Calu3 (cell line): Measurements from ENCODE around the gene FBXO27. TPM values are rescaled to one million over a fixed set of nuclear protein-coding genes. Genes with fewer than 3 reads are reported as not detected.

Source experiments
- BruUV-seq: library from RNA; stranded (reverse); fragments of 400-500 nt; replicated peaks from 2 replicates; lab custom pipeline; 2021; lab: Mats Ljungman, UMichigan
- CTCF ChIA-PET: fragments of 300-600 bp; sonication (Branson Sonifier 250); formaldehyde crosslinking; loops from one replicate; lab custom pipeline; 2022; ENCODE audit warnings: antibody characterized with exemption; lab: Charles Lee
- DNase-seq: peaks from one replicate; pipeline ENCODE4 v3.0.0; 2022
- H3K27ac Mint-ChIP-seq: one replicate; pipeline ENCODE4 v1.8.0; 2022; ENCODE audit warnings: mixed read lengths; ENCODE audit not compliant: unreplicated experiment
- H3K27me3 Mint-ChIP-seq: one replicate; pipeline ENCODE4 v1.8.0; 2022; ENCODE audit warnings: mixed read lengths; ENCODE audit not compliant: unreplicated experiment
- H3K36me3 Mint-ChIP-seq: one replicate; pipeline ENCODE4 v1.8.0; 2022; ENCODE audit warnings: mild to moderate bottlenecking, moderate library complexity, mixed read lengths; ENCODE audit not compliant: insufficient read depth, unreplicated experiment
- H3K4me1 Mint-ChIP-seq: one replicate; pipeline ENCODE4 v1.8.0; 2022; ENCODE audit warnings: mild to moderate bottlenecking, low read depth, mixed read lengths; ENCODE audit not compliant: unreplicated experiment
- H3K4me3 Mint-ChIP-seq: one replicate; pipeline ENCODE4 v1.8.0; 2022; ENCODE audit warnings: mild to moderate bottlenecking, low read depth, moderate library complexity, mixed read lengths; ENCODE audit not compliant: unreplicated experiment
- H3K9me3 Mint-ChIP-seq: one replicate; pipeline ENCODE4 v1.8.0; 2022; ENCODE audit warnings: low read depth, mixed read lengths; ENCODE audit not compliant: unreplicated experiment
- CTCF ChIP-seq: fragments of 200-600 bp; IDR thresholded peaks from one replicate; pipeline ENCODE4 v1.8.0; 2022; ENCODE audit warnings: antibody characterized with exemption; ENCODE audit not compliant: unreplicated experiment
- intact Hi-C: fragments of 100-400 bp; cut with micrococcal nuclease; formaldehyde crosslinking; loops from one replicate; pipeline ENCODE4 v1.10.0; 2022; ENCODE audit not compliant: unreplicated experiment
- total RNA-seq: library from RNA; stranded (reverse); gene quantifications from 2 replicates; pipeline ENCODE4 v1.2.3, GENCODE V29; 2022

The FBXO27 gene
- total RNA-seq, 1 experiment from 2014 or later, result 14.6 TPM

- no peak for TF ChIP-seq CTCF
- no peak for DNase-seq
- BruUV-seq, result no TSS peak
- Mint-ChIP-seq H3K27ac (no peak overlapping the region), H3K4me3 (no peak overlapping the region), H3K9me3 (peaks cover 2% of the 10 kb centered on the region), H3K27me3 (no peaks in the 10 kb centered on the region), H3K4me1 (peaks cover 26% of the 10 kb centered on the region), H3K36me3 (peaks cover 22% of the 10 kb centered on the region)
- CTCF ChIA-PET, result interaction anchor here (0.5 to 1.6 kb wide), 6 partner anchors 9 to 208 kb away, joined by 3 to 7 read pairs (median 4); no protein-coding TSS in a partner anchor
- intact Hi-C loops, result loop anchor here (5.0 kb wide), 3 partner anchors 59 to 274 kb away; no protein-coding TSS in a partner anchor
These were observed 20.5 kb upstream of the FBXO27 start for GRCh38 chr19:39052846-39053245.

- peaks cover 2% of the 10 kb centered on the region for H3K9me3 Mint-ChIP-seq
- CTCF ChIA-PET, result interaction anchor here (0.5 to 1.6 kb wide), 8 partner anchors 8 to 208 kb away, joined by 3 to 7 read pairs (median 4); no protein-coding TSS in a partner anchor
- peak; percentile 88 for DNase-seq
- H3K36me3 Mint-ChIP-seq, result peaks cover 18% of the 10 kb centered on the region
- BruUV-seq, result no TSS peak
- no peak overlapping the region for H3K27ac Mint-ChIP-seq
- peak; percentile 97 for TF ChIP-seq CTCF
- H3K4me3 Mint-ChIP-seq, result no peak overlapping the region
- H3K27me3 Mint-ChIP-seq, result no peaks in the 10 kb centered on the region
- intact Hi-C loops, result loop anchor here (5.0 kb wide), 3 partner anchors 60 to 275 kb away; no protein-coding TSS in a partner anchor
- peaks cover 20% of the 10 kb centered on the region for H3K4me1 Mint-ChIP-seq
These were observed 19.9 kb upstream of the FBXO27 start for GRCh38 chr19:39052243-39052746.

- Mint-ChIP-seq H3K36me3 (no peaks in the 10 kb centered on the region), H3K4me1 (peaks cover 13% of the 10 kb centered on the region), H3K4me3 (no peak overlapping the region), H3K9me3 (no peaks in the 10 kb centered on the region), H3K27me3 (no peaks in the 10 kb centered on the region), H3K27ac (no peak overlapping the region)
- intact Hi-C loops, result no loop called here
- DNase-seq, result no peak
- no TSS peak for BruUV-seq
- TF ChIP-seq CTCF, result no peak
- CTCF ChIA-PET, result interaction anchor here (0.7 kb wide), 1 partner anchor 30 kb away, joined by 6 read pairs; no protein-coding TSS in a partner anchor
These were observed 14.7 kb upstream of the FBXO27 start for GRCh38 chr19:39047073-39047472.

GRCh38 chr19:39046037-39046821, 13.9 kb upstream of the FBXO27 start:
- peak; percentile 56 for DNase-seq
- H3K4me3 Mint-ChIP-seq, result no peak overlapping the region
- CTCF ChIA-PET, result interaction anchor here (0.7 to 0.9 kb wide), 3 partner anchors 16 to 113 kb away, joined by 3 to 6 read pairs (median 5); no protein-coding TSS in a partner anchor
- no peak overlapping the region for H3K27ac Mint-ChIP-seq
- TF ChIP-seq CTCF, result no peak
- H3K27me3 Mint-ChIP-seq, result no peaks in the 10 kb centered on the region
- no peaks in the 10 kb centered on the region for H3K9me3 Mint-ChIP-seq
- H3K36me3 Mint-ChIP-seq, result no peaks in the 10 kb centered on the region
- intact Hi-C loops, result no loop called here
- BruUV-seq, result no TSS peak
- peaks cover 13% of the 10 kb centered on the region for H3K4me1 Mint-ChIP-seq
